ENCODE results near the gene AVEN. TPM values are rescaled to one million over a fixed set of nuclear protein-coding genes. Genes with fewer than 3 reads are reported as not detected.
"Not testable (repeated sequence)": the region's sequence is repeated elsewhere in the genome, so short reads cannot be mapped to it uniquely, and the experiment has no call there.

AVEN gene
- total RNA-seq, 1 donor from 2014 or later, result 24.4 TPM

- TF ChIP-seq CTCF (IDR thresholded peaks at IDR 0.05; ENCODE audit: insufficient read depth, low read length, poor library complexity, severe bottlenecking), result no peak
- no peaks in the 10 kb centered on the region for H3K27me3 ChIP-seq (ENCODE audit: control insufficient read depth, insufficient read depth, low read length)
- H3K36me3 ChIP-seq (ENCODE audit: control insufficient read depth, insufficient read depth, low read length), result no peaks in the 10 kb centered on the region
- no peak for DNase-seq (ENCODE audit: low read depth)
- no peak overlapping the region for H3K4me3 ChIP-seq (ENCODE audit: low read depth, low read length)
These were observed 208.7 kb downstream of the AVEN start for GRCh38 chr15:33830351-33830750.

GRCh38 chr15:33826201-33826600 is 212.8 kb downstream of the AVEN start:
- DNase-seq (ENCODE audit: low read depth), result no peak
- H3K4me3 ChIP-seq (ENCODE audit: low read depth, low read length), result no peak overlapping the region
- no peaks in the 10 kb centered on the region for H3K27me3 ChIP-seq (ENCODE audit: control insufficient read depth, insufficient read depth, low read length)
- H3K36me3 ChIP-seq (ENCODE audit: control insufficient read depth, insufficient read depth, low read length), result no peaks in the 10 kb centered on the region
- no peak for TF ChIP-seq CTCF (IDR thresholded peaks at IDR 0.05; ENCODE audit: insufficient read depth, low read length, poor library complexity, severe bottlenecking)

DNA sequence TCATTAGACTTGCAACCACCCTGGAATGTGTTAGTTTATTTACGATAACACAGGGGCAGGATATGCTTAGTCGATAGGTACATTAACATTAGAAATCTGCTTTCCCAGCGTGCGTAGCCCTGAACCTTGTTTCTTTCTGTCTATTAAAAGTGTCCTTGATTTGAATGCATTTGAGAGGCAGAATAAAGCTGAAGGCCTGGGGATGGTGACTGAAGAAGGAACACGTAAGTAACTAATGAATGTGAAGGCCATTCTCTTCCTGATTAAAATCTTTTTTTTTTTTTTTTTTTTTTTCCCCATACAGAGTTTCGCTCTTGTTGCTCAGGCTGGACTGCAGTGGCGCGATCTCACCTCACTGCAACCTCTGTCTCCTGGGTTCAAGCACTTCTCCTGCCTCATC is 213.6 kb downstream of the AVEN start:
- Histone ChIP-seq H3K27me3 (ENCODE audit: control insufficient read depth, insufficient read depth, low read length) (no peaks in the 10 kb centered on the region), H3K4me3 (ENCODE audit: low read depth, low read length) (no peak overlapping the region), H3K36me3 (ENCODE audit: control insufficient read depth, insufficient read depth, low read length) (no peaks in the 10 kb centered on the region)
- TF ChIP-seq CTCF (IDR thresholded peaks at IDR 0.05; ENCODE audit: insufficient read depth, low read length, poor library complexity, severe bottlenecking), result no peak
- no peak for DNase-seq (ENCODE audit: low read depth)

DNA sequence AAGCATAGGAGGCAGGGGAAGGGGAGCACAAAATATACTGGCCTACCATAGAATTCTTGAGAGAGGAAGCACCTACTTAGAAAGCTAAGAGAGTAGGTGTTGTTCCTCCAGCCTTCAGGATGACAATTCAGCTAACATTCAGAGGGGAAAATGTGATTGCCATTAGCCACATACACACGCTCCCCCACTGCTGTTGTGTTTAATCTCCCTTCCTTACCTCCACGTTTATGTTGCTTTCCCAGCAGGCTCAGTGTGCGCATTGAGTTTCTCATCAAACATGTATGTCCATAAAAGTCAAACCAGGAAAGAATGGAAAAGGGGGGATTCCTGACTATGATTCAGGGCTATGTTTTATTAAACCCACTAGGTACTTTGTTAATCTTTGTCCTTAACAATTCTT is 215.9 kb downstream of the AVEN start:
- no peak for DNase-seq (ENCODE audit: low read depth)
- Histone ChIP-seq H3K36me3 (ENCODE audit: control insufficient read depth, insufficient read depth, low read length) (no peaks in the 10 kb centered on the region), H3K4me3 (ENCODE audit: low read depth, low read length) (no peak overlapping the region), H3K27me3 (ENCODE audit: control insufficient read depth, insufficient read depth, low read length) (no peaks in the 10 kb centered on the region)
- TF ChIP-seq CTCF (IDR thresholded peaks at IDR 0.05; ENCODE audit: insufficient read depth, low read length, poor library complexity, severe bottlenecking), result no peak

DNA sequence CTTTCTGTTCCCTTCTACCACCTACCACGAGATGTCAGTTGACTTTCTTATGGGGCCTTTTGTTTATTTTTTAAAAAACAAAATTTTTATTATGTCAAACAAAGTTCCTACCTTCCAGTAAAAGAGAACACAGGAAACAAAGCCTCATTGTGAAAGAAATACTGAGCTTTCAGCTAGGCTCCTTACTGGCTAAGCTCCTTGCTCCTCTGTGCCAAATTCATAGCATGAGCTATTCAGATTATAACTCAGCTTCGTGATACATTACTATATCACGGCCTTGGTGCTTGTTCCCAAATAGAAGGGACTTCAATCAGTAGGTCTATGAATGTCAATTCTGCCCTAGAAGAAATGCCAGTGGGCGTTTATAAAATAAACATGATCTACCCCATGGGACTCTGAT is 216.5 kb downstream of the AVEN start:
- H3K27me3 ChIP-seq (ENCODE audit: control insufficient read depth, insufficient read depth, low read length), result no peaks in the 10 kb centered on the region
- no peak for DNase-seq (ENCODE audit: low read depth)

GRCh38 chr15:33819499-33819898 is 219.5 kb downstream of the AVEN start:
- DNase-seq (ENCODE audit: low read depth); H3K36me3 ChIP-seq (ENCODE audit: control insufficient read depth, insufficient read depth, low read length); H3K4me3 ChIP-seq (ENCODE audit: low read depth, low read length); H3K27me3 ChIP-seq (ENCODE audit: control insufficient read depth, insufficient read depth, low read length): not testable (repeated sequence)

More for the DNA sequence above, 216.5 kb downstream of the AVEN start:
- H3K4me3 ChIP-seq (ENCODE audit: low read depth, low read length), result no peak overlapping the region
- no peak for TF ChIP-seq CTCF (IDR thresholded peaks at IDR 0.05; ENCODE audit: insufficient read depth, low read length, poor library complexity, severe bottlenecking)
- no peaks in the 10 kb centered on the region for H3K36me3 ChIP-seq (ENCODE audit: control insufficient read depth, insufficient read depth, low read length)

Other genes starting within 250 kb of the AVEN start
- gene CHRM5, start 70.7 kb downstream of the AVEN start, total RNA-seq, result not detected in 2 replicates
- gene EMC7, start 62.7 kb upstream of the AVEN start, total RNA-seq, result 58.8 and 60.0 TPM in 2 replicates
- gene PGBD4, start 62.9 kb upstream of the AVEN start, total RNA-seq, result 0.71 and 0.96 TPM in 2 replicates
- 39.1 and 43.4 TPM in 2 replicates for gene KATNBL1, start 170.9 kb upstream of the AVEN start, total RNA-seq
- gene EMC4, start 185.8 kb upstream of the AVEN start, total RNA-seq, result 216 and 298 TPM in 2 replicates

Data from kidney epithelial cell (primary cell).